KOPT-K1 (cell line): ENCODE data around the gene ST14.
"Not testable (repeated sequence)": the region's sequence is repeated elsewhere in the genome, so short reads cannot be mapped to it uniquely, and the experiment has no call there.

Source experiments
- H3K27ac ChIP-seq: fragments of 200-600 bp; sonication (generic); 2 replicates; pipeline ENCODE4 v1.5.1; 2016; ENCODE audit warnings: antibody characterized with exemption, mild to moderate bottlenecking, low read depth, low read length; ENCODE audit not compliant: poor library complexity, severe bottlenecking
- H3K36me3 ChIP-seq: fragments of 200-600 bp; sonication (generic); 2 replicates; pipeline ENCODE4 v1.5.1; 2017; ENCODE audit warnings: antibody characterized with exemption, mild to moderate bottlenecking, low read length, moderate library complexity; ENCODE audit not compliant: insufficient read depth
- H3K9me3 ChIP-seq: fragments of 200-600 bp; sonication (generic); 2 replicates; pipeline ENCODE4 v1.5.1; 2017; ENCODE audit warnings: antibody characterized with exemption, low read length, mild to moderate bottlenecking; ENCODE audit not compliant: insufficient read depth, poor library complexity, severe bottlenecking

Gene ST14

GRCh38 chr11:130213143-130213978, 53.8 kb downstream of the ST14 start:
- Histone ChIP-seq H3K27ac (no peak overlapping the region), H3K36me3 (no peaks in the 10 kb centered on the region), H3K9me3 (no peaks in the 10 kb centered on the region)

- Histone ChIP-seq H3K27ac (no peak overlapping the region), H3K36me3 (no peaks in the 10 kb centered on the region), H3K9me3 (no peaks in the 10 kb centered on the region)
These were observed 54.3 kb downstream of the ST14 start for GRCh38 chr11:130213979-130214281.

DNA sequence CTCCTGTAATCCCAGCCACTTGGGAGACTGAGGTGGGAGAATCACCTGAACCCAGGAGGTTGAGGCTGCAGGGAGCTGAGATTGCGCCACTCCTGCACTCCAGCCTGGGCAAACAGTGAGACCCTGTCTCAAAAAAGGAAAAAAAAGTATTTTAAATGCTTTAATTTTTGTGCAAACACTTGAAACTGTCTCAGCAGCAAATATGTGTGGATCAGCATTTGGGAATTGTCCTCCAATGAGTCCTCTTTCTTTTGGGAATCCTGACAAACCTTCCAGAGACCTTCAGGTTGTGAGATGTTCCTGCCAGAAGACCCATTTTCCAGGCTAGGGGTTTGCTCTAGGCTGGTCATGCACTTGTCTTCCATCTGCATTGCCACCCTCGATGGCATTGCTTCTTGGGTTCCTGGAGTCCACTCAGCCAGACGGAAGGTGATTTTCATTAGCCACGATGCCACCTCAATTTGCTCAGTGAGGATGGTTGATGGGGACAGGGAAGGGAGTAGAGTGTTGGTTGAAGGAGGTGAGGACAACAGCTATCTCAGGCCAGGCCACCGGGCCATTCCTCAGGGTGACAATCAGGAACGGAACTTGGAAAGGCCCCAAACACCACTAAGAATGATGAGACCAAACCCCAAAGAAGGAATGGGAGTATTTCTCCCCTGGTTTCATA, 55.4 kb downstream of the ST14 start:
- H3K36me3 ChIP-seq = no peaks in the 10 kb centered on the region
- no peaks in the 10 kb centered on the region for H3K9me3 ChIP-seq
- no peak overlapping the region for H3K27ac ChIP-seq

GRCh38 chr11:130215531-130216220, 56.1 kb downstream of the ST14 start:
- Histone ChIP-seq H3K36me3 (no peaks in the 10 kb centered on the region), H3K9me3 (no peaks in the 10 kb centered on the region), H3K27ac (no peak overlapping the region)

DNA sequence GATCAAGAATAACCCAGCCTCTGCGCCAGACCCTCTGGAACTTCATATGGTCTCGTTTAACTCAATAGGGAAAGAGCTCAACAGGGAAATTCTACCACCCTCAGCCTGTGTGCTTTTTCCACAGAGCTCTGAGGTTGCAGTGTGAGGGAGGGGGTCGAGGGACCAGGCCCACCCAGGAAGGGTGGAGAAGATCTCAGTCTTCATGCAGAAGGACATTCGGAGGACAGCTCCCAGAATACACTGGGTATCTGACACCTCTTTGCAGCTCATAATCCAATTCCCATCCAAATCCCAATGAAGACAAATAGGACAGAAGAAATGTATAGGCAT, 56.6 kb downstream of the ST14 start:
- no peak overlapping the region for H3K27ac ChIP-seq
- no peaks in the 10 kb centered on the region for H3K9me3 ChIP-seq
- no peaks in the 10 kb centered on the region for H3K36me3 ChIP-seq

- Histone ChIP-seq H3K27ac (no peak overlapping the region), H3K9me3 (no peaks in the 10 kb centered on the region), H3K36me3 (no peaks in the 10 kb centered on the region)
These were observed 57.1 kb downstream of the ST14 start for GRCh38 chr11:130216591-130217132.

GRCh38 chr11:130217133-130218031, 57.8 kb downstream of the ST14 start:
- H3K9me3 ChIP-seq = no peaks in the 10 kb centered on the region
- no peak overlapping the region for H3K27ac ChIP-seq
- H3K36me3 ChIP-seq = no peaks in the 10 kb centered on the region

GRCh38 chr11:130218501-130219070, 59.0 kb downstream of the ST14 start:
- no peak overlapping the region for H3K27ac ChIP-seq
- no peaks in the 10 kb centered on the region for H3K36me3 ChIP-seq
- H3K9me3 ChIP-seq = no peaks in the 10 kb centered on the region

DNA sequence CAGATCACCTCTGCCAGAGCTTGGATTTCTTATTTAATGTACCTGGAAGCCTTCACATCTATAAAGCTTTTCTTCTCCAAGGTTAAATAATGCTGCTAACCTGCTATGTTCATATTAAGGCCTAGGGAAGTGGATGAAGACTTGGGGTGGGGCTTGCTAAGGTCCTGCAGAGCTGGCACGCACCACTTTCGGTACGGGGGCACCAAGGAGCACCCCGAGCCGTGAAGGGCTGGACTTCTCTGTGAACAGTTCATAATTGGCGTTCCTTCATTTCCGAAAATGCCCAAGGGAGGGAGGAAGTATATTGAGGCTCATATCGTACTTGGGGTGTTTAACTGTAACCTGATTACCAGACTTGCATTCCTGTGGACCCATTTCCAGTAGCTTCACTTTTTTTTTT, 59.6 kb downstream of the ST14 start:
- Histone ChIP-seq H3K9me3 (no peaks in the 10 kb centered on the region), H3K27ac (no peak overlapping the region), H3K36me3 (no peaks in the 10 kb centered on the region; the same call in 1 of the 2 replicates)

GRCh38 chr11:130220311-130221035, 60.9 kb downstream of the ST14 start:
- H3K36me3 ChIP-seq = peaks cover 9% of the 10 kb centered on the region
- H3K9me3 ChIP-seq = no peaks in the 10 kb centered on the region

GRCh38 chr11:130223291-130223971, 63.8 kb downstream of the ST14 start:
- Histone ChIP-seq H3K9me3 (no peaks in the 10 kb centered on the region), H3K36me3 (peaks cover 29% of the 10 kb centered on the region), H3K27ac (no peak overlapping the region)

More at GRCh38 chr11:130220311-130221035, 60.9 kb downstream of the ST14 start:
- H3K27ac ChIP-seq = no peak overlapping the region

- Histone ChIP-seq H3K36me3 (peaks cover 56% of the 10 kb centered on the region), H3K27ac (no peak overlapping the region), H3K9me3 (no peaks in the 10 kb centered on the region)
These were observed 67.8 kb downstream of the ST14 start for GRCh38 chr11:130227373-130227772.

- not testable (repeated sequence) for H3K27ac ChIP-seq, H3K9me3 ChIP-seq
- peaks cover 82% of the 10 kb centered on the region for H3K36me3 ChIP-seq
These were observed 73.9 kb downstream of the ST14 start for GRCh38 chr11:130233486-130233885.
